ENCODE data around the gene IER3. TPM values are rescaled to one million over a fixed set of nuclear protein-coding genes. Genes with fewer than 3 reads are reported as not detected.
A peak's percentile ranks its signal among the peaks of the same experiment; 100 is the strongest.

IER3 gene
- total and polyA plus RNA-seq, 2 of the 13 experiments (the other 11 are each of a cell fraction or from before 2014, with no cell fraction given): 51.1 to 131 TPM

- TF ChIP-seq ZBTB8A (CRISPR knock-in tag; IDR thresholded peaks at IDR 0.05; ENCODE audit: borderline replicate concordance, low read depth): 0 out of 2 replicates have a peak, but pooled peaks have one; percentile 18
- TF ChIP-seq, protein P1, sequence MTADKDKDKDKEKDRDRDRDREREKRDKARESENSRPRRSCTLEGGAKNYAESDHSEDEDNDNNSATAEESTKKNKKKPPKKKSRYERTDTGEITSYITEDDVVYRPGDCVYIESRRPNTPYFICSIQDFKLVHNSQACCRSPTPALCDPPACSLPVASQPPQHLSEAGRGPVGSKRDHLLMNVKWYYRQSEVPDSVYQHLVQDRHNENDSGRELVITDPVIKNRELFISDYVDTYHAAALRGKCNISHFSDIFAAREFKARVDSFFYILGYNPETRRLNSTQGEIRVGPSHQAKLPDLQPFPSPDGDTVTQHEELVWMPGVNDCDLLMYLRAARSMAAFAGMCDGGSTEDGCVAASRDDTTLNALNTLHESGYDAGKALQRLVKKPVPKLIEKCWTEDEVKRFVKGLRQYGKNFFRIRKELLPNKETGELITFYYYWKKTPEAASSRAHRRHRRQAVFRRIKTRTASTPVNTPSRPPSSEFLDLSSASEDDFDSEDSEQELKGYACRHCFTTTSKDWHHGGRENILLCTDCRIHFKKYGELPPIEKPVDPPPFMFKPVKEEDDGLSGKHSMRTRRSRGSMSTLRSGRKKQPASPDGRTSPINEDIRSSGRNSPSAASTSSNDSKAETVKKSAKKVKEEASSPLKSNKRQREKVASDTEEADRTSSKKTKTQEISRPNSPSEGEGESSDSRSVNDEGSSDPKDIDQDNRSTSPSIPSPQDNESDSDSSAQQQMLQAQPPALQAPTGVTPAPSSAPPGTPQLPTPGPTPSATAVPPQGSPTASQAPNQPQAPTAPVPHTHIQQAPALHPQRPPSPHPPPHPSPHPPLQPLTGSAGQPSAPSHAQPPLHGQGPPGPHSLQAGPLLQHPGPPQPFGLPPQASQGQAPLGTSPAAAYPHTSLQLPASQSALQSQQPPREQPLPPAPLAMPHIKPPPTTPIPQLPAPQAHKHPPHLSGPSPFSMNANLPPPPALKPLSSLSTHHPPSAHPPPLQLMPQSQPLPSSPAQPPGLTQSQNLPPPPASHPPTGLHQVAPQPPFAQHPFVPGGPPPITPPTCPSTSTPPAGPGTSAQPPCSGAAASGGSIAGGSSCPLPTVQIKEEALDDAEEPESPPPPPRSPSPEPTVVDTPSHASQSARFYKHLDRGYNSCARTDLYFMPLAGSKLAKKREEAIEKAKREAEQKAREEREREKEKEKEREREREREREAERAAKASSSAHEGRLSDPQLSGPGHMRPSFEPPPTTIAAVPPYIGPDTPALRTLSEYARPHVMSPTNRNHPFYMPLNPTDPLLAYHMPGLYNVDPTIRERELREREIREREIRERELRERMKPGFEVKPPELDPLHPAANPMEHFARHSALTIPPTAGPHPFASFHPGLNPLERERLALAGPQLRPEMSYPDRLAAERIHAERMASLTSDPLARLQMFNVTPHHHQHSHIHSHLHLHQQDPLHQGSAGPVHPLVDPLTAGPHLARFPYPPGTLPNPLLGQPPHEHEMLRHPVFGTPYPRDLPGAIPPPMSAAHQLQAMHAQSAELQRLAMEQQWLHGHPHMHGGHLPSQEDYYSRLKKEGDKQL (CRISPR knock-in tag; IDR thresholded peaks at IDR 0.05; ENCODE audit: low read depth): peak; percentile 65; the same call in 1 of the 2 replicates
- TF ChIP-seq MED13 (CRISPR knock-in tag; IDR thresholded peaks at IDR 0.05): peak; percentile 96
- TF ChIP-seq KLF9 (CRISPR knock-in tag; IDR thresholded peaks at IDR 0.05; ENCODE audit: low read depth): peak; percentile 65; the same call in 1 of the 2 replicates
- TF ChIP-seq, protein P2, sequence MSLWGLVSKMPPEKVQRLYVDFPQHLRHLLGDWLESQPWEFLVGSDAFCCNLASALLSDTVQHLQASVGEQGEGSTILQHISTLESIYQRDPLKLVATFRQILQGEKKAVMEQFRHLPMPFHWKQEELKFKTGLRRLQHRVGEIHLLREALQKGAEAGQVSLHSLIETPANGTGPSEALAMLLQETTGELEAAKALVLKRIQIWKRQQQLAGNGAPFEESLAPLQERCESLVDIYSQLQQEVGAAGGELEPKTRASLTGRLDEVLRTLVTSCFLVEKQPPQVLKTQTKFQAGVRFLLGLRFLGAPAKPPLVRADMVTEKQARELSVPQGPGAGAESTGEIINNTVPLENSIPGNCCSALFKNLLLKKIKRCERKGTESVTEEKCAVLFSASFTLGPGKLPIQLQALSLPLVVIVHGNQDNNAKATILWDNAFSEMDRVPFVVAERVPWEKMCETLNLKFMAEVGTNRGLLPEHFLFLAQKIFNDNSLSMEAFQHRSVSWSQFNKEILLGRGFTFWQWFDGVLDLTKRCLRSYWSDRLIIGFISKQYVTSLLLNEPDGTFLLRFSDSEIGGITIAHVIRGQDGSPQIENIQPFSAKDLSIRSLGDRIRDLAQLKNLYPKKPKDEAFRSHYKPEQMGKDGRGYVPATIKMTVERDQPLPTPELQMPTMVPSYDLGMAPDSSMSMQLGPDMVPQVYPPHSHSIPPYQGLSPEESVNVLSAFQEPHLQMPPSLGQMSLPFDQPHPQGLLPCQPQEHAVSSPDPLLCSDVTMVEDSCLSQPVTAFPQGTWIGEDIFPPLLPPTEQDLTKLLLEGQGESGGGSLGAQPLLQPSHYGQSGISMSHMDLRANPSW (CRISPR knock-in tag; IDR thresholded peaks at IDR 0.05; ENCODE audit: borderline replicate concordance): peak; percentile 68
- peak; percentile 84 for TF ChIP-seq FOXA1 (IDR thresholded peaks at IDR 0.05)
- TF ChIP-seq FOXA1 (CRISPR knock-in tag; IDR thresholded peaks at IDR 0.05): peak; percentile 92
- peak; percentile 94 for TF ChIP-seq HDAC2 (CRISPR knock-in tag; IDR thresholded peaks at IDR 0.05)
- TF ChIP-seq ZNF432 (CRISPR knock-in tag; IDR thresholded peaks at IDR 0.05; ENCODE audit: borderline replicate concordance): no peak
- TF ChIP-seq ATF3 (CRISPR knock-in tag; IDR thresholded peaks at IDR 0.05): peak; percentile 54; the same call in 1 of the 2 replicates
- TF ChIP-seq ZKSCAN5 (CRISPR knock-in tag; IDR thresholded peaks at IDR 0.05): peak; percentile 67; the same call in 1 of the 2 replicates
- no peak; the same call in 1 of the 2 replicates for TF ChIP-seq KAT7 (CRISPR knock-in tag; IDR thresholded peaks at IDR 0.05; ENCODE audit: borderline replicate concordance)
- TF ChIP-seq CTCF (CRISPR knock-in tag; IDR thresholded peaks at IDR 0.05): peak; percentile 55
- TF ChIP-seq SIN3B (IDR thresholded peaks at IDR 0.05; ENCODE audit: low read length): 0 out of 2 replicates have a peak, but pooled peaks have one; percentile 23
- TF ChIP-seq ZNF737 (CRISPR knock-in tag; IDR thresholded peaks at IDR 0.05; ENCODE audit: borderline replicate concordance): peak; percentile 86; the same call in 1 of the 2 replicates
- peak; percentile 95 for TF ChIP-seq CHD4 (IDR thresholded peaks at IDR 0.05; ENCODE audit: borderline replicate concordance, low read length)
- no peak for TF ChIP-seq ZNF484 (CRISPR knock-in tag; IDR thresholded peaks at IDR 0.05; ENCODE audit: borderline replicate concordance, low read depth)
- TF ChIP-seq MBD4 (IDR thresholded peaks at IDR 0.05; ENCODE audit: borderline replicate concordance, low read length): no peak
- TF ChIP-seq GPN1 (CRISPR knock-in tag; IDR thresholded peaks at IDR 0.05; ENCODE audit: borderline replicate concordance): no peak
These were observed 19.5 kb upstream of the IER3 start (continued) for GRCh38 chr6:30763618-30764489.
